ENCODE results near the gene DOHH.
"Not testable (repeated sequence)": the region's sequence is repeated elsewhere in the genome, so short reads cannot be mapped to it uniquely, and the experiment has no call there.

The DOHH gene

DNA sequence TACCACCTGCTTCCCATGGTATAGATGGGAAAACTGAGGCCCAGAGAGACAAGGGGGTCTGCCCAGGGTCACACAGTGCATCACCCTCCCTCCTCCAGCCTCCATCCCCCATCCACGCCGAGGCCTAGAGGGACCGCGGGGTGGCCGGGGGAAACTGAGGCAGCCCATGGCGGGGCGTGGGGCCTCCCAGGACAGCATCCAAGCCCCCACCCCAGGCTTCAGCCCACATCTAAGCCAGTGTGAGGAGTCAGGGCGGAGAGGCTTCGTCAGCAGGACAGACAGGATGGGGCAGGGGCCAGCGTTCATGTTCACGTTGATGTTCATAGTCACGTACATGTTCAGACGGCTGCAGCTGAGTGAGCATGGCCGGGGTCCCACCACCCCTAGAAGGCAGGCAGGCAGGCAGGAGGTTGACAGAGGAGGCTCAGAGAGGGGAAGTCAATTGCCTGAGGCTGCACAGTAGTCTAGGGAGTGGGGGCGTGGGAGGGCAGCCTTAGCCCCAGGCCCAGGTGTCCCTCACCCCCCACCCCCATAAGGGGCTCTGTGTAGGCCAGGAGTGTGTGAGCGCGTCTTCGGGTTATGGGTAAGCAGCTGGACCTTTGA, 43.4 kb downstream of the DOHH start:
- DNase-seq = no peak

DNA sequence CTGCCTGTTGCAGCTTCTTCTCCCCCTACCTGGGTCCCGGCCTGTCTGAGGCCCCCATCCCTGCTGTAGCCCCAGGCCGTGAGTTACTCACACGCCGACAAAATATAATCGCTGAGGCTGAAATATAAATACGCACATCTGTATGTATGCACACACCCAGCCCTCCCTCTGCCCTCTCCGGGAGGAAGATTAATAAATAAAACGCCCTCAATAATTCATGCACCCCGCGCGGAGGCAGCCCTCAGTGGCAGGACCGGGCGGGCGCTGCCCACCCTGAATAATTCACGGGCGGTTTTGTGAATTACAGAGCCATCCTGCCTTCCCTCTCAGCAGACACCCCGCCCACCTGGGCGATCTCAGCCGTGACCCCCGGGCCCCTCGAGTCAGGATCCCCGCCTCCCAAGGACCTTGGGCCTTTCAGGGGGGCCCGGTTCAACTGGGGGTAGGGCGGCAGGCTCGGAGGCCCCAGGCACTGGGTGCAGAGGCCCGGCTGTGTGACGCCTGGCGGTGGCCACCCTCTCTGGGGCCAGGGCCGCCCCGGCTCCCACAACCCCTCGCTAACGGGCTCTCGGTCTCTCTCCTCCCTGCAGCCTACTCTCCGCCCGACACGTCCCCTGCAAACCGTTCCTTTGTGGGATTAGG, 44.4 kb downstream of the DOHH start:
- no peak for DNase-seq

GRCh38 chr19:3455393-3455955, 45.0 kb downstream of the DOHH start:
- DNase-seq = no peak

DNA sequence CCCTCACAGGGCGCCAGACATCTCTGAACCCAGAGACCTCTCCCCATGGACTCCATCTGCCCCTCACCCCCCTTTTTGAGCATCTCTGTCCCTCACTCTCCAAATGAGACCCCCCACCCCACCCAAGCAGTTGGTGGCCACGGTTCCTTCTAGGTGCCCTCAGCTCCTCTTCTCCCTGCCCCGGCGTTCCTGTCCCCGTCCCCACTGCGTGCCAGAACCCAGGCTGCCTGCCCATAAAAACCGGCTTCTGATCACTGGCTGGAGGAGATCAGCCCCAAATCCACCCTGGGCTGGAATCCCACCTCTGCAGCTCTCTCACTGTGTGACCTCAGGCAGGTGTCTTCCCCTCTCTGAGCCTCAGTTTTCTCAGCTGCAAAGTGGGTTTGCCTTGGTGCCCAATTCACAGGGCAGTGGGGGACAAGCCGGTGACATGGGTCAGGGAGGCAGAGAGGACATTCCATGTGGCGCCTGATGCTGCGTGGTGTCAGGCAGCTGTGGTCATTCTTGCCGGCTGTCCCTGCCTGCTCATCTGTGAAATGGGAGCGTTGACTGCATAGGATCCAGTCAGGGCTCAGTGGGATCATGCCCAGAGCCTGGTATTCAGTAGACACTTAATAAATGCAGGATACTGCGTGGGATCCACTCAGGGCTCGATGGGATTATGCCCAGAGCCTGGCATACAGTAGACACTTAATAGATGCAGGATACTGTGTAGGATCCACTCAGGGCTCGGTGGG, 45.6 kb downstream of the DOHH start:
- no peak for DNase-seq

GRCh38 chr19:3453840-3454239, 46.6 kb downstream of the DOHH start:
- no peak for DNase-seq

DNA sequence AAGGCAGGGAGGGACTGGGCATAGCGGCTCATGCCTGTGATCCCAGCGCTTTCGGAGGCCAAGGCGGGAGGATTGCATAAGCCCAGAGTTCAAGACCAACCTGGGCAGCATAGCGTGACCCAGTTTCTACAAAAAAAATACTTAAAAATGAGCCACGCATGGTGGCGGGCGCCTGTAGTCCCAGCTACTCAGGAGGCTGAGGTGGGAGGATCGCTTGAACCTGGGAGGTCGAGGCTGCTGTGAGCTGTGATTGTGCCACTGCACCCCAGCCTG, 47.6 kb downstream of the DOHH start:
- not testable (repeated sequence) for DNase-seq

- DNase-seq = no peak
These were observed 48.1 kb downstream of the DOHH start for GRCh38 chr19:3452171-3452941.

GRCh38 chr19:3451451-3451866, 49.0 kb downstream of the DOHH start:
- DNase-seq = no peak

GRCh38 chr19:3450796-3451411, 49.6 kb downstream of the DOHH start:
- DNase-seq = no peak

DNA sequence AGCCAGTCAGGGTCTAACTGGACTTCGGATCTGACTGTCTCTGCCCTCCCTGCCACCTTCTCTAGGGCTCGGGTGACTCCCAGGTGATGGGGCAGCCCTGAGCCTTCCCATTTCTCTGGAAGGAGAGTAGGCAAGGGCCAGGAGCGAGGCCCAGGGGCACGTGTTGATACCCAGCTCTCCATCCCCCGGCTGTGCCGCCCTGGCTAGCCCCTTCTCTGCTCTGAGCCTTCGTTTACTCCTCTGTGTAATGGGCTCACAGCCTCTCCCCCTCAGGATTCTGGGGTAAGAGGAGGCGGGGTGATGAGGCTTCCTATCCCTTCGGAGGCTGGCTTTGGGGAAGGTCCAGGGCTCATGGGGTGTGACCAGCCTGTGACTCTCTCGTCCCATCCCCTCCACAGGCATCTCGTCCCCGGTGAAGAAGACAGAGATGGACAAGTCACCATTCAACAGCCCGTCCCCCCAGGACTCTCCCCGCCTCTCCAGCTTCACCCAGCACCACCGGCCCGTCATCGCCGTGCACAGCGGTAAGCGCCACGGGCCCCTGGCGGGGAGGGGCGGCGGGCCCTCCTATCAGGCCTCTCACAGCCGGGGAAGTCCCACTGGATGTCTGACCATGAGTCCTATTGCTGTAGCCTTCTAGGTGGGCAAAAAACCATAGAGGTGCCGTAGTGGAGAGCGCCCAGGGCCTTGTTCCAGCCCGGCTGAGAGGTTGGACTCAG, 51.7 kb downstream of the DOHH start:
- DNase-seq = no peak

GRCh38 chr19:3446657-3447056, 53.8 kb downstream of the DOHH start:
- not testable (repeated sequence) for DNase-seq

DNA sequence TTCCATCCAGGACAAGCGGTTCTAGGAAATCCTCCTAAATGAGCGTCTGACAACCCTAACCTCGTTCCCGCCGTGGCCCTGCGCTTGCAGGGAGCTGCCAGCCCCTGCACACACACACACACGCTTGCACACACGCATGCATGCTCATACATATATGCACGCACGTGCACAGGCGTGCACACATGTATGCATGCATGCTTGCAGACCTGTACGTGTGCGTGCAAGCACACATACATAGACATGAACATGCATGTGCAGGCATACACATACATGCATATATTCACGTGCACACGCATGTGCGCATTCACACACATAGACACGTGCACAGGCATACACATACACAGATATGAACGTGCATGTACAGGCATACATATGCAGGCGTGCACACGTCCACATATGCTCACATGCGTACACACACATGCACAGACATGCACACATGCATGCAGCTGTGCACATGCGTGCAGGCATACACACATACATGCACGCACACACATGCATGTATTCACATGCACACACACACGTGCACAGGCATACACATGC, 55.7 kb downstream of the DOHH start:
- DNase-seq = no peak

- DNase-seq = no peak
These were observed 56.4 kb downstream of the DOHH start for GRCh38 chr19:3443840-3444694.

DNA sequence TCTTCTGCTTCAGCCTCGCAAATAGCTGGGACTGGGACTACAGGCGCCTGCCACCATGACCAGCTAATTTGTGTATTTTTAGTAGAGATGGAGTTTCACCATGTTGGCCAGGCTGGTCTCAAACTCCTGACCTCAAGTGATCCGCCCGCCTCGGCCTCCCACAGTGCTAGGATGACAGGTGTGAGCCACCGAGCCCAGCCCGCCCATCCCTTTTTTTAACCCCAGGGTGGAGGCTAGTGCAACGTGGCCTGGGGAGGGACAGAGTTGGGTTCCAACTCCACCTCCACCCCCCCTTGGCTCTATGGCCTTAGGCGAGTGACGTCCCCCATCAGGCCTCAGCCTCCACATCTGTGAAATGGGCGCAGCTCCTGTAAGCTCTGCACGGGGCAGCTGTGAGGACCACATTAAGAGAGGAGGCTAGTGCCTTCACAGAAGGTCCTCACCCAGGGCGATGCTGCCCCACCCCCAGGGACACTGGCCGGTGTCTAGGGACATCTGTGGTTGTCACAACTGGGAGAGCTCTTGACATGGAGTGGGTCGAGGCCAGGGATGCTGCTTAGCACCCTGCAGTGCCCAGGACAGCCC, 57.9 kb downstream of the DOHH start:
- DNase-seq = no peak

- DNase-seq = no peak
These were observed 58.5 kb downstream of the DOHH start for GRCh38 chr19:3441986-3442329.

DNA sequence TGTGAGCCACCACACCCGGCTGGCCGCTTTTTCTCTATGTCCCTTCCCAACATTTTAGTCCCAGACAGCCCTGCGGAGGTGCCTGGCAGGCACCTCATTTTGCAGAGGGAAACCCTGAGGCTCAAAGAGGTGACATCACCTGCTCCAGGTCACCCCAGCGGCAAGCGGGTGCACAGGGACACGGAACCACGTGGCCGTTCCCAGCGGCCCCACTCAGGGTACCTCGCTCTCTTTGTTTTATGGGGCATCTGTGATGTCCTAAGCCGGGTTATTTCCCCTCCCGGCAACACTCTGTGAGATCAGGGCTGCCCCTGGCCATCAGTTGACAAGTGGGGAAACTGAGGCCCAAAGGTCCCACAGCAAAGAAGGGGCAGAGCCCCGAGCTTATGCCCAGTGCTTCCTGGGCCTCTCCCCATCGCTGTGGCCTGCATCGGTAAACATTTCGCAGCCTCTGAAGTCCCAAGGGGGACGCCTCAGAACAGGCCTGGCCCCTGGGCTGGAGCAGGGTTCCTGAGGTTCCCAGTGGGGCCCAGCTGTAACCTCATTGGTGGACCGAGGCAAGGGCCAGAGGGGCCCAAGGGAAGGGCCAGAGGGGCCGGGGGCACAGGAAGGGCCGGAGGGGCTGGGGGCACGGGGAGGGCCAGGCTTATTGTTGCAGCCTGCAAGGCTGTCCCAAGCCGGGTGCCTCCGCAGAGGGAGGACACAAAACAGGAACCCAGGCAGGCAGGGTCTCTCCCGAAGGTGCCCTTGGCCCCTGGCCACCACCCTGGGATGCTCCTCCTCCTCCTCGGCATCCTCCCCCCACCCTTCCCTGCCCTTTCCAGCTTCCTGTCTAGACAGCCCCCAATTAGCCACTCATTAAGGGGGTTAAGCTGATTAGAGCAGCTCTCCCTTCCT, 59.1 kb downstream of the DOHH start:
- no peak for DNase-seq

Data from hippocampal formation (tissue), 2 donors.